GM19238 (cell line): ENCODE data around the gene LSM8.
"Not testable (repeated sequence)": the region's sequence is repeated elsewhere in the genome, so short reads cannot be mapped to it uniquely, and the experiment has no call there.

Experiments used
- DNase-seq: peaks from one replicate; pipeline ENCODE4 v3.0.0; 2011; ENCODE audit warnings: low spot score; ENCODE audit not compliant: insufficient read length

The LSM8 gene

GRCh38 chr7:118183786-118184564 is at the start of gene LSM8:
TSS of gene LSM8 (plus strand) at chr7:118184164. CDS start at chr7:118184224, 60 bp downstream.
- DNase-seq, result peak; percentile 70

GRCh38 chr7:118134420-118134819 is 49.5 kb upstream of the LSM8 start:
- not testable (repeated sequence) for DNase-seq

- no peak for DNase-seq
These were observed 43.5 kb upstream of the LSM8 start for GRCh38 chr7:118140468-118140867.

- DNase-seq, result no peak
These were observed 42.0 kb upstream of the LSM8 start for GRCh38 chr7:118142012-118142411.

GRCh38 chr7:118148930-118149329 is 35.0 kb upstream of the LSM8 start:
- no peak for DNase-seq

GRCh38 chr7:118149394-118149793 is 34.6 kb upstream of the LSM8 start:
- no peak for DNase-seq

- no peak for DNase-seq
These were observed 32.3 kb upstream of the LSM8 start for GRCh38 chr7:118151671-118152070.

- DNase-seq, result no peak
These were observed 31.8 kb upstream of the LSM8 start for GRCh38 chr7:118152149-118152548.

GRCh38 chr7:118152654-118153053 is 31.3 kb upstream of the LSM8 start:
- DNase-seq, result no peak

- DNase-seq, result no peak
These were observed 30.3 kb upstream of the LSM8 start for GRCh38 chr7:118153551-118154177.

- no peak for DNase-seq
These were observed 25.2 kb upstream of the LSM8 start for GRCh38 chr7:118158766-118159165.

GRCh38 chr7:118169146-118169545 is 14.8 kb upstream of the LSM8 start:
- no peak for DNase-seq

- DNase-seq, result no peak
These were observed 8.2 kb upstream of the LSM8 start for GRCh38 chr7:118175740-118176139.

- DNase-seq, result no peak
These were observed 4.8 kb upstream of the LSM8 start for GRCh38 chr7:118179191-118179590.

GRCh38 chr7:118182593-118183427 is 1.2 kb upstream of the LSM8 start:
- no peak for DNase-seq

- DNase-seq, result no peak
These were observed 557 bp upstream of the LSM8 start for GRCh38 chr7:118183428-118183785.

GRCh38 chr7:118184565-118184940 is 589 bp downstream of the LSM8 start:
- no peak for DNase-seq

GRCh38 chr7:118185163-118185860 is 1.3 kb downstream of the LSM8 start:
- no peak for DNase-seq

GRCh38 chr7:118186501-118186900 is 2.5 kb downstream of the LSM8 start:
- no peak for DNase-seq

GRCh38 chr7:118194571-118194970 is 10.6 kb downstream of the LSM8 start:
- DNase-seq, result no peak

- no peak for DNase-seq
These were observed 12.0 kb downstream of the LSM8 start for GRCh38 chr7:118195837-118196474.
